Right renal pelvis (tissue), 4 donors: ENCODE results near the gene GTF3C1. TPM values are rescaled to one million over a fixed set of nuclear protein-coding genes. Genes with fewer than 3 reads are reported as not detected.
"Not testable (repeated sequence)": the region's sequence is repeated elsewhere in the genome, so short reads cannot be mapped to it uniquely, and the experiment has no call there.

ENCODE experiments used
- DNase-seq, 4 donors: peaks; one replicate each; pipeline ENCODE4 v3.0.0-alpha.2; 2013; ENCODE audit warnings: low read depth in 4 of 4, low spot score in 3 of 4, missing footprints in 1 of 4
- polyA plus RNA-seq, 4 donors: library from polyadenylated mRNA; unstranded; fragments of 120-200 nt; gene quantifications; one replicate each; pipeline ENCODE4 v1.2.1, GENCODE V29; 2013; ENCODE audit not compliant: insufficient read length in 4 of 4

The GTF3C1 gene
- polyA plus RNA-seq, 4 donors, result 72.6 to 100 (median 81.6) TPM

DNA sequence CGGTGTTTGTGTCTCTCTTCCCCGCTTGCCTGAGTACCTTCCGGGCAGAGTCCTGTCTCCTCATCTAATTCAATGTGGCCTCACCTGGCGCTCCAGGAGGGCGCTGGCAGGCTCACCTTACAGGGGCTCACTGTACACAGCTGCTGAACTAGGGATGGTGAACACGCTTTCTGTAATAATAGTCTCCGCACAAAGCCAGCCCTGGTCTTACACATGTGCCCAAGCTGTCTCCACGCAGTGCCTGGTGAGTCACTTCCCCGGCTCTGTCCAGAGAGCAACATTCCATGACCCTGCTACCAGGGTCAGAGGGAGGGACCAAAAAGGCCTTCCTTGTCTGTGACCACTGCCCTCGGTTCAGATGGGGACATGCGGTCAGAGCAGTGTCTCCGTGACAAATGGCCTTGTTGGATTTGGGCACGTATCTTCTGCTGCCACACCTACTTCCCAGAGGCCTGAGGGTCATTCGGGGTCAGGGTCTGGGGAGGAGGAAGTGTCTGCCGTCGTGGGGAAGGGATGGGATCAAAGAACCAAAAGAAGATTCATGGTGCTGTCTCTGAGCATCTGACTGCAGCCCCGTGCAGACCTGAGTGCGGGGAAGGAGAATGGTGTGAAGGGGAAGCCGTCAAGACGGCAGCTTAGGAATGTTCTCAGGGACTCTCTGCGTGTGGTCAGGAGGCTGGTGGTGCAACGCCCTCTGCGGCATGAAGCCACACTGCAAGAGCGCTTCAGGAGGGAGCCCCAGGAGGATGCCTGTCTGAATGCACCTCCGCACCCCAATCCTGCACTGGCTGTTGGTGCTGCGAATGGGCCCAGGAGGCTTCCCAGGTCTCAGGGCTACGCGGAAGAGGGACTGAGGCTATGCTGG, 78.9 kb downstream of the GTF3C1 start:
- no peak for DNase-seq

- DNase-seq, result no peak
Measured at GRCh38 chr16:27468941-27469531, 80.7 kb downstream of the GTF3C1 start.

DNA sequence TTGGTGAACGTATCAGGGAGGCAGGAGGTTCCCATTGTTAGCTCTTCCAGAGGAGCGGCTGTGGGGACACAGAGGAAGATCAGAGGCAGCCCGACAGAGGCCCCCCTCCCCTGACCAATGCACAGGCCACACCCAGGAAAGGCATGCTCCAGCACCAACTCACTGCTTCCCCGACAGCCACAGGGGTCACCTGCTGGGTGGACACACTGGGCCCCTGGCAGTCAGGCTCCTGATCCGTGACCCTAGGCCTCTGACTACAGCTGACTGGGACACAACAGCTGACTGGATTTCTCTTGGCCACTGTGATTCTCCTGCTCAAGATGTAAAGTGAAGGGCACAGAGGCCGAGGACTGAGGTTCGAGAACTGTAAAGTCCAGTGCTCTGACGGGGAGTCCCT, 84.2 kb downstream of the GTF3C1 start:
- DNase-seq, result no peak

DNA sequence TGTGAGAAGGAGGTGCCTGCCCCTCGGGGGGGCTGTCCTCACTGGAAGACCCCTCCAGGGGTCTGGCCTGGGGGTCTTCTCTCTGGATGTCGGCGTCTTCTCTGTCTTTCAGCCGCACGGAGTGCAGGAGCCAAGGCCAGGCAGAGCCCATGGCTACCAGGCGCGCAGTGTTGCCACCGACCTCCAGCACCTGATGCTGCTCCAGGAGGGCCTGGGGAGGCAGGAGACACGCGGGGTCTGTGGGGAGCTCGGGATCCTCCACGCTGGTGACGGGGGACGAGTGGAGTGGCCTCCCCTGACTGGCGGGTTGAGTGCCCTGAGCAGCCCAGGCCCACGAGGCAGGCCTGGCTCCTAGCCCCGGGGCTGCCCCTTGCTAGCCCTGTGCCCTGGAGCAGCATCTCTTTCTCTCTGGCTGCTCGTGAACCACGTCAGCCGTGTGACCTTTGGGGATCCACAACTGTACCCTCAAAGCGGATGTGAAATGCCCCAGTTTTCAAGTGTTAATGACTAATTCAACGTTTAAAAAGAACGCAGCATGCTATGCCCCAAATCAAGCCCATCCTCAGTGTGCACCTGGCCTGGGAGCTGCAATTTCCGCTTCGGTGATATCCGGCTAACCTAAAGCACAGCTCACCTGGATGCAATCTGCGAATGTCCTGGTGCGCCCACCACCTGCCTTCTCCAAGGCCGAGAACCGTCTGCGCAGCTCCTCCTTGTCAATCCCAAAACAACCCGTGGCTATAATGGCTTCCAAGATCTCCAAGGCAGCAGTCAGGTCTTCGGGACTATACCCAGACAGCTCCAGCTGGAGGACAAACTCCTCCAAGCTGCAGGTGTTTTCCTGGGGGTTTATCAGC, 84.9 kb downstream of the GTF3C1 start:
- no peak for DNase-seq

DNA sequence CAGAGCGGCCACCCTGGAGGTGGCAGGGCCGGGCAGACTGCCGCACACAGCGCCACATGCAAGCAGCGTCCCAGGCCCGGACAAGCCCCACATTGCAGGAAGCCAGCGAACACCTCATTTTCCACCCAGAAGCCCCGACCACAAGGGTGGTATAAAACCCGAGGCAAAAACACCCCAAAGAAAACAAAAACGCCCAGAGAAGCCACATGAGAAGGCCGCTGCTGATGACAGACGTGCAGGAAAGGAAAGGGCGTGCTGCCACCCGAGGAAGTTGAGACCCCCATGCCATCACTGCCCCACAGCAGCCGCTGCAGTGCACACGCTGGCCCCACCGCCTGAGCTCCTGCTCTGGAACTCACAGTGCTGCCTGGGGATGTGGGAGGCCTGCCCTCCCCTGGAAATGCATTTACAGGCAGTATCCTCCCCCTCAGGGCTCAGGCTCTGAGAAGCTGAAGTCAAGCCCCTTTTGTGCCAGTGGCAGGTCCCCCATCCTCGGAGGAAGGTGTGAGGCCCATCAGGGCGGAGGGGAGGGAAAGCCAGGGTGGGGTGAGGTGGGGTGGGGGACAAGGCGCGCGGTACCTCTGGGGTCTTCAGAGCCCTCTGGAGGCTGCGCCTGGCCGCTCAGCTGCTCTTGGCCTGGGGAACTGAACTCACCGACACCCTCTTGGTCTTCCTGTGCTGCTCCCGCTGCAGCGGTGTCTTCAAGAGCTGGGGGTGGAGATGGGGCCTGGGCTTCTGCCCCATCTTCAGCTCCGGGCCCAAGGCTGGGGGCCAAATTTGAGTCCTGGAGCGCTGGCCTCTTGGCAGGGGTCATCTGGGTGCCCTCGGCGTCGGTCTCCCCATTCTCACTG, 85.7 kb downstream of the GTF3C1 start:
- no peak for DNase-seq

- DNase-seq, result no peak
Measured at GRCh38 chr16:27462846-27463682, 86.6 kb downstream of the GTF3C1 start.

DNA sequence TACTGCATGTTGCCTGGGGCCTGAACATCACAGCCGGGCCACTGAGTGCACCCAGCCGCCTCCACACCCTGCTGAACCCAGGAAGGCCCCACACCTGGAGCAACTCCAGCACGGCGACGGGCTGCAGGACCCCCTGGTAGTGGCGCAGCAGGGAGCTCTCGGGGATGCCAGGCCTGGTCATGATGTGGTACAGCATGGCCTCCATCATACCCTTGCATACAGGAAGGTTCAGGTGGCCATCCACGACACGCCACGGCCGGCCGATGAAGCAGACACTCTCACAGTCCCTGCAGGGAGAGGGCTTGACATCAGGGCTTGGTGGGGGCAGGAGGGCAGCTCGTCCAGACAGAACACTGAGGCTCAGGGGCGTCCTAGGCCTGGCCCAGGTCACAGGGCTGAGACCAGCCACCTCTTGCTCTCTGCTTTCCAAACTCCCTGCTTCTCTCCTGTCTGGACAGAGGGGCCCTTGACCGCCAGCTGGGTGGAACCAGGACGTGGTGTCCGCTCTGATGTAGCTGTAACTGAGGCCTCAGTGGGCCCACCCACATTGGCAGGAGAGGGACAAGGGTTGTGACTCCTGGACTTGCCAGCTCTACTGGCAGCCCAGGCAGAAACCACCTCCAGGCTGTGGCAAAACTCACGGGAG, 87.4 kb downstream of the GTF3C1 start:
- DNase-seq, result no peak

GRCh38 chr16:27461483-27462171, 88.1 kb downstream of the GTF3C1 start:
- DNase-seq, result no peak

DNA sequence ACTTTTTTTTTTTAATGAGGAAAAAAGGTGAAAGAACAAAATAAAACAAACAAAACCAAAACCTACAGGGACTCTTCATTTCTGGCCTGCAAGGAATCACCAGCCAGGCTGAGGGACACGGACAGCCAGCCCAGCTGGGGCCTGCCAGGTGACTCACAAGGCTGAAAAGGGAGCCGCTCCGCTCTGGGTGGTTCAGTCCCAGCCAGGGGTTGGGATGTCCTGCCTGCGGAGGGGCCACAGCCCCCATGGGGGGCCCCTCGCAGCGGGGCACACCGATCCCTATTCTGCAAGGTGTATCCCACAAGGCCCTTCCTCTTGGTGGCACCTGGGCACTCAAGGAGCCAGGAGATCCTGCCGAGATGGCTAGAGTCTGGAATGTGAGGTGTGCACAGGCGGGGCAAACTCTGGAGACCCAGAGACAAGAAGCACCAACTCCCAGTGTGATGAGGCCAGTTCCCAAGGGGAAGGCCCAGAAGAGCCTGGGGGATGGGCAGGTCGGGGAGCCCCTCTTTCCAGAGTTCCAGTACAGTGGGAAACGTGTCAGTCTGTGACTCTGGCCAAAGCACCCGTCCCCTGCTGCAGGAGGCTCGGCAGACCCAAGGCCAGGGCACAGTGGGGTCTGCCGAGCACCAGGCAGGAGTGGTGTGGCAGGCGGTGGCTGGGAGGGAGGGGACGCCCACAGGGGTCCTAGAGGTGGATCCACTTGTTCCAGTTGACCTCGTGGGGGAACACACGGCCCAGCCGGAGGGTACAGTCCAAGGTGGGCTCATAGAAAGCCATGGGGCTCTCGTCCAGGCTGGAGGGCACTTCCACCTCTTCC, 88.8 kb downstream of the GTF3C1 start:
- DNase-seq, result no peak

DNA sequence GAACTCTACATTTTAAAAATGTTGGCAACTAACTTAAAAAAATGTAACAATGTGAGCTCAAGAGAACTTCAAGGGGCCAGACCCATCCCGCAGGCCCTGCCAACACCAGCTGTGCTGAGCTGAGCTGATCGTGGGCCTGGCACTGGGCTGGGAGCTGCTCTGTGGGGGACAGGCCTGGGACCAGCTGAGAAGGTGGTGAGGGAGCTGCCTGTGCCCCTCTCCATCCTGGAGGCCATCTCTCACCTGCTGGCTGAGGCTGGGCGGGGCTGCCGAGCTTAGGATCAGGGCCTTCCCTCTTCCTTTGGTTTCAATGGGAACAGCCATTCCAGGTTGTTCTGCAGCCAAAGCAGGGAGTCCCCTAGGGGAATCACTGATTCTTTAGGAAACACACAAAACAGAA, 89.5 kb downstream of the GTF3C1 start:
- no peak for DNase-seq

- no peak for DNase-seq
Measured at GRCh38 chr16:27458987-27459688, 90.6 kb downstream of the GTF3C1 start.

DNA sequence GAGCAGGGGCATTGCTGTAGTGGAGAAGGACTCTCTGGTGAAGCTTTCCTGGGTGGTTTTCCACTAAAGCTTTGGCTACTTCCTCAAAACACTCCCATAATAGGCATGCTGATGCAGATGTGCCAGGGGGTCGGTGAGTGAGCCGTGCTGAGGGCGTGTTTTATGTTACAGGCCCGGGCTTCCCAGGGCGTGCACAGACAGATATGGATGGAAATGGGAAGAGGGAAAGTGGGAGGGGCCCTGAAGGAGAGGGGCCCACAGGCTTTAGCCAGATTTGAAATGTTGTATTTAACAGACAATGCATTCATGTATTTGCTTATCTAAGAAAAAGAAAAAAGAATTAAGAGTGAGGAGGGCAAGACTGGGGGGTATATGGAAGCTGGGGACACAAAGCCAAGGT, 91.5 kb downstream of the GTF3C1 start:
- no peak for DNase-seq

DNA sequence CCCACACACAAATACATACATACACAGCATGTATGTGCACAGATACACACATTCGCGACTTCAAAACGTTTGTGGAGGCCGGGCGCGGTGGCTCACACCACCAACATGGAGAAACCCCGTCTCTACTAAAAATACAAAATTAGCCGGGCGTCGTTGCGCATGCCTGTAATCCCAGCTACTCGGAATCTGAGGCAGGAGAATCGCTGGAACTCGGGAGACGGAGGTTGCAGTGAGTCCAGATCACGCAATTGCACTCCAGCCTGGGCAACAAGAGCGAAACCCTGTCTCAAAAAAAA, 92.2 kb downstream of the GTF3C1 start:
- DNase-seq, result not testable (repeated sequence)

DNA sequence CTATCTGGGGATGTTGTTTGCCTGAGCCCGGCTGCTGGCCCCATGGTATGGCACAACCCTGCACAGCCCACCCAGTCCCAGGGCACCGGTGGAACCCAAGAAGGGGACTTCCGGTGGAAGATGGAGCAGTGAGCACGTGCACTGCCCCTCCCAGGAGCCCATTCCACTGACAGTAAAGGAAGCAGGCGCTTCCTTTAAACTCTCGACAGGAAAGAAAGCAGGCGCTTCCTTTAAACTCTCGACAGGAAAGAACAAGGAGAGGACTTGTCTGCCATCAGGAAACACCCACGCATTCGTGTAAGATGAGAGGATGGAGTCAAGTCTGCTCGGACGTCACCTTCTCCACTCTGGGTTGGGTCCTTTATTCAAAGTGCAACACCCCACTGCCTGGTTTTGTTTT, 94.0 kb downstream of the GTF3C1 start:
- DNase-seq, result no peak

DNA sequence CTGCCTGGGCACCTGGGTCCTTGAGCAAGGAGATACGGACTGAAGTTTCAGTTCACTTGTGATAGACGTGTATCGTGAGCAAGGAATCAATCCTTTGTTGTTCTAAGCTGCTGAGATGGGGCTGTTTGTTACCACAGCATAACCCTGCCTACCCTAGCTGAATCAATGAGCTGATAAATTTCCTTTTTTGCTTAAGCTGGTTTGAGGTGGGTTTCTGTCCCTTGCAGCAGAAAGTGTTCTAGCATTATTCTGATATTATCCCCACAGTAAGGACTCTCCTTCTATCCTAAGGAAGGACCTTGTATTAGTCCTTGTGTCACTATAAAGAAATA, 96.3 kb downstream of the GTF3C1 start:
- no peak for DNase-seq

DNA sequence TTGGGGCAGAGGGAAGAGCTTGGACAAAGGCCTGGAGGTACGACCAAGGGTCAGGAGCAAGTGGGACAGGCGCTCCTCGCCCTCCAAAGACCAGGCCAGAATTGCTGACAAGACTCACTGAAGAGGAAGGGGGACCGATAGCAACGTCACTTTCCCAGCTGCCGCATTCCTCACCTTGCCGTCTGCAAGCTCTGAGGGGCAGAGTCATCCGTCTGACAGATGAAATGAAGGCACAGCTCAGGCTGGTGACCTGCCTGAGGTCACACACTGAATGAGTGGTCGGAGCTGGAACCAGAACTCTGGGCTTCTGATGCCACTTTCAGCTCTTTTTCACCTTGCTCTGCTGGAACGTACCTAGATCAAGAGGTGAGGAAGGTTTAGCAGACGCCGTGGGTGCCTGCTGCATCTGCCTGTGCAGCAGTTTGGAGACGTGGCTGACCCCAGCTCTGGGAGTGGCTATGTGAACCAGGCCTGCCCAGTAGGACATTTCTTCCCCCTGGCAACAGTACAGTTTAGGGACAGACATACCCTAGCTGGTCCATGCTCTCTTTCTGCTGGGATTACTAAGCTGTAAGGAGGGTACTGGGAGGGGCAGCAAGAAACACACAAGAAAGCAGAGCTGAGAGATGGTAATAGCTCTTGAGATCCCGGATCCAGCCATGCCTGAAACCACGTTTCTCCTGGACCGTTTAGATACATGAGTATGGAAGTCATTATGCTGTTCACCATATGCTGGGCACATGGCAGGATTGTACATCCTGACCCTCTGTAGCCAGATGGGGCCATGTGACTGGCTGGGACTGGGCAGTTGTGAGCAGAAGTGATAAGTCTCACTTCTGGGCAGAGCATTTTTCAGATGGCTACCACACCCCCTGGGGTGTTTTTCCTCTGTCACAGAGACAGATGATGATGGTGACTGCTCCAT, 96.9 kb downstream of the GTF3C1 start:
- DNase-seq, result no peak
